Measurements from ENCODE around the gene SCP2D1.
A peak's percentile ranks its signal among the peaks of the same experiment; 100 is the strongest.

Gene SCP2D1

GRCh38 chr20:18794428-18794787 is 19.2 kb upstream of the SCP2D1 start:
- Mint-ChIP-seq H3K4me3 (peak overlapping the region; percentile 85), H3K4me1 (ENCODE audit: low read depth) (peaks cover 7% of the 10 kb centered on the region), H3K36me3 (ENCODE audit: low read depth) (no peaks in the 10 kb centered on the region), H3K27me3 (peaks cover 31% of the 10 kb centered on the region), H3K27ac (peak overlapping the region; percentile 96), H3K9me3 (peaks cover 6% of the 10 kb centered on the region)
- intact Hi-C loops (cut with micrococcal nuclease): loop anchor here (5.0 kb wide), 3 partner anchors 227 to 507 kb away; partner anchors contain the start of genes SMIM26 and ZNF133

GRCh38 chr20:18795366-18795765 is 18.2 kb upstream of the SCP2D1 start:
- Mint-ChIP-seq H3K9me3 (peaks cover 6% of the 10 kb centered on the region), H3K36me3 (ENCODE audit: low read depth) (no peaks in the 10 kb centered on the region), H3K4me1 (ENCODE audit: low read depth) (peaks cover 7% of the 10 kb centered on the region), H3K27ac (no peak overlapping the region), H3K4me3 (no peak overlapping the region), H3K27me3 (peaks cover 25% of the 10 kb centered on the region)
- intact Hi-C loops (cut with micrococcal nuclease): no loop called here

DNA sequence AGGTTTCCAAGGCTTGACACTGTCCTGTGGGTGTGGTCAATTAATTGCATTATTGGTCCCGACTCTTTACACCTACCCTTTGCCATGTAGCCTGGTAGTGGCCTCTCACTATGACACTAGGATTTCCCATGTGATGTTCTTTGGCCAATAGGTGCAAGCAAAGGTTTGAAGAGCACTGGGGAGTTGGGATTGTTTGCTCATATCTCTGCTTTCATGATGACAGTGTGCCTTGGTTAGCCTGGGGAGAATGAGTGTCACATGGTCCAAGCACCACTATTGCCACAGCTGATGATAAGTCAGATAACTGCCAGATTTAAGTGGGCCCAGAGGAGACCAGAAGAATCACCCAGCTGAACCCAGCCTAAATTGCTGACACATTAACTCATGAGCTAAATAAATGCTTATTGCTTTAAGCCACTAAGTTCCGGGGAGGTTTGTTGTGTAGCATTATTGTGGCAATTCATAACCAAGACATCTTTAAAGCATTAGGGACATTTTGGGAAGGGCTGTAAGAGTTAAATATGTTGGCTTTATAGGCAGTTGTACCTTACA is 17.2 kb upstream of the SCP2D1 start:
- Mint-ChIP-seq H3K4me1 (ENCODE audit: low read depth) (peaks cover 7% of the 10 kb centered on the region), H3K9me3 (peaks cover 6% of the 10 kb centered on the region), H3K27ac (no peak overlapping the region), H3K27me3 (peaks cover 21% of the 10 kb centered on the region), H3K4me3 (no peak overlapping the region), H3K36me3 (ENCODE audit: low read depth) (no peaks in the 10 kb centered on the region)
- intact Hi-C loops (cut with micrococcal nuclease): no loop called here

GRCh38 chr20:18801516-18801915 is 12.1 kb upstream of the SCP2D1 start:
- Mint-ChIP-seq H3K4me1 (ENCODE audit: low read depth) (no peaks in the 10 kb centered on the region), H3K27me3 (peaks cover 10% of the 10 kb centered on the region), H3K36me3 (ENCODE audit: low read depth) (no peaks in the 10 kb centered on the region), H3K27ac (no peak overlapping the region), H3K4me3 (no peak overlapping the region), H3K9me3 (peaks cover under 1% of the 10 kb centered on the region)
- intact Hi-C loops (cut with micrococcal nuclease): no loop called here

DNA sequence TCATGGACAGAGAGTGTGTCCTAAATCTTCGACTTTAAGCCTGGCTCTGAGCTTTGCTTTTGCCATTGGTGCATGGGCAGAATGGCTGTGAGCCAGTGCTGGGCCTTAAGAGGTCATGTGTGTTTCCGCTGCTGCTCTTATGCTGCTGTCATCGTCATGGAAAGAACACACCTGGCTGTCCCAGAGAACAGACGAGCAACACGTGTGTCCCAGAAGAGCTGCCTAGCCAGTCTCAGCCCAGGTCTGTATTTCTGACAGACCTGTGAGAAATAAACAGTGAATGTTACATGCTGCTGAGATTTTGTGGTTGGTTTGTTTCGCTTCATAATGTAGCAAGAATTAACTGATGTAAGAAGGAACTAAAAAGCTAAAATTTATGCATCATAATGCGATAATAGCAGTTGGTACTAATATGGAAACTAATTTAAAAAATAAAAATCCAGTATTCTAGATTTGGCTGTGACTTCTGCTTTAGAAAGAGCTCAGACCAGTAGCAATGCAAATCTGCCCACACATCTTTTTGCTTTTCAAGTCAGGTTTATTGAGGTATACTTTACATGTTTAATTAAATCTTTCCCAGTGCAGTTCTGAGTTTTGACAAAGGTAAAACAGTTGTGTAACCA is 11.5 kb upstream of the SCP2D1 start:
- no peaks in the 10 kb centered on the region for H3K9me3 Mint-ChIP-seq
- intact Hi-C loops (cut with micrococcal nuclease): no loop called here
- no peak overlapping the region for H3K27ac Mint-ChIP-seq
- H3K36me3 Mint-ChIP-seq (ENCODE audit: low read depth): no peaks in the 10 kb centered on the region
- peaks cover 10% of the 10 kb centered on the region for H3K27me3 Mint-ChIP-seq
- no peaks in the 10 kb centered on the region for H3K4me1 Mint-ChIP-seq (ENCODE audit: low read depth)
- H3K4me3 Mint-ChIP-seq: no peak overlapping the region

GRCh38 chr20:18805881-18806280 is 7.7 kb upstream of the SCP2D1 start:
- no peak overlapping the region for H3K27ac Mint-ChIP-seq
- no peaks in the 10 kb centered on the region for H3K36me3 Mint-ChIP-seq (ENCODE audit: low read depth)
- peaks cover 5% of the 10 kb centered on the region for H3K4me1 Mint-ChIP-seq (ENCODE audit: low read depth)
- no peaks in the 10 kb centered on the region for H3K9me3 Mint-ChIP-seq
- intact Hi-C loops (cut with micrococcal nuclease): no loop called here
- H3K4me3 Mint-ChIP-seq: no peak overlapping the region
- no peaks in the 10 kb centered on the region for H3K27me3 Mint-ChIP-seq

DNA sequence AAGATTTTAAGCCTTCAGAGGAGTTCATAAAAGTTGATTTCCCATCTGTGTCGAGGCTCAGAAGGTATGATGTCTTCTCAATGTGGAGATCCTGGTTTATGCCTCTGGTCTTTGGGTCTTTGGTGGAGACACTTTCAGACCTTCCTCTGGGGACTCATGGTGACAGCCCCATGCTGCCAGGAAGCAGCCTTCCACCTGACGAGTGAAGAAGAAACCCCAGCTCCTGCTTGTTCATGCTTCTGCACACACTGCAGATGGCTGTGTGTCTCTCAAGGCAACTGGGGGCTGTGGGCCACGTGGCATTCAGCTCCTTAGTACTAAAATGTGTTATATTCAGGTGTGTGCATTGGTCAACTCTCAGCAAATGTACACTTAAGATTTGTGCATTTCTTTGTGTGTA is 4.9 kb upstream of the SCP2D1 start:
- H3K4me1 Mint-ChIP-seq (ENCODE audit: low read depth): peaks cover 5% of the 10 kb centered on the region
- peaks cover under 1% of the 10 kb centered on the region for H3K27me3 Mint-ChIP-seq
- intact Hi-C loops (cut with micrococcal nuclease): no loop called here
- no peak overlapping the region for H3K4me3 Mint-ChIP-seq
- no peaks in the 10 kb centered on the region for H3K36me3 Mint-ChIP-seq (ENCODE audit: low read depth)
- H3K27ac Mint-ChIP-seq: no peak overlapping the region
- no peaks in the 10 kb centered on the region for H3K9me3 Mint-ChIP-seq

DNA sequence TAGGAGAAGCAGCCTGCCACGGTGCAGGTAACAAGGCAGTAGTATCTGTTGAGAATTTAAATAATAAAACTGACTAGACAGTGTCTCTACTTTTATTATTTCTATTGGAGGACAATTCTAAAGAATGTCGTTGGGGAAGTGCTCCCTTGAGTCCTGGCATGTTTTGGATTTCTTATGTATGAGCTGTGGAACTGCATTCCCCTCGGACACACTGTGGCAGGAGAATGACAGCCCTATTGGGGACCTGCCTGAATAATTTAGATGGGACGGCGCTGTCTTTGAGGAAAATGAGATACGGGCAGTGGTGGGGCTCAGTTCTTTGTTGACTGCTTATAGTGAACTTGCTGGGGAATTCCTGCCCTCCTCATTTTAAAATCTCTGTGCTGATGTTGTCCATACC is 2.4 kb upstream of the SCP2D1 start:
- Mint-ChIP-seq H3K4me3 (no peak overlapping the region), H3K36me3 (ENCODE audit: low read depth) (no peaks in the 10 kb centered on the region), H3K4me1 (ENCODE audit: low read depth) (peaks cover 5% of the 10 kb centered on the region), H3K27ac (no peak overlapping the region), H3K27me3 (peaks cover 6% of the 10 kb centered on the region), H3K9me3 (no peaks in the 10 kb centered on the region)
- intact Hi-C loops (cut with micrococcal nuclease): no loop called here

GRCh38 chr20:18811904-18812303 is 1.7 kb upstream of the SCP2D1 start:
- intact Hi-C loops (cut with micrococcal nuclease): no loop called here

GRCh38 chr20:18815194-18815942 is 1.8 kb downstream of the SCP2D1 start:
- H3K4me1 Mint-ChIP-seq (ENCODE audit: low read depth): no peaks in the 10 kb centered on the region
- intact Hi-C loops (cut with micrococcal nuclease): no loop called here
- H3K27ac Mint-ChIP-seq: no peak overlapping the region
- no peaks in the 10 kb centered on the region for H3K9me3 Mint-ChIP-seq
- no peaks in the 10 kb centered on the region for H3K36me3 Mint-ChIP-seq (ENCODE audit: low read depth)
- no peak overlapping the region for H3K4me3 Mint-ChIP-seq
- H3K27me3 Mint-ChIP-seq: peaks cover 6% of the 10 kb centered on the region

More at GRCh38 chr20:18811904-18812303, 1.7 kb upstream of the SCP2D1 start:
- Mint-ChIP-seq H3K36me3 (ENCODE audit: low read depth) (no peaks in the 10 kb centered on the region), H3K27ac (no peak overlapping the region), H3K4me3 (no peak overlapping the region), H3K27me3 (peaks cover 6% of the 10 kb centered on the region), H3K9me3 (no peaks in the 10 kb centered on the region), H3K4me1 (ENCODE audit: low read depth) (peaks cover 5% of the 10 kb centered on the region)

GRCh38 chr20:18822832-18823231 is 9.2 kb downstream of the SCP2D1 start:
- intact Hi-C loops (cut with micrococcal nuclease): no loop called here
- Mint-ChIP-seq H3K4me1 (ENCODE audit: low read depth) (no peaks in the 10 kb centered on the region), H3K36me3 (ENCODE audit: low read depth) (no peaks in the 10 kb centered on the region), H3K27me3 (peaks cover 2% of the 10 kb centered on the region), H3K4me3 (no peak overlapping the region), H3K9me3 (no peaks in the 10 kb centered on the region), H3K27ac (no peak overlapping the region)

DNA sequence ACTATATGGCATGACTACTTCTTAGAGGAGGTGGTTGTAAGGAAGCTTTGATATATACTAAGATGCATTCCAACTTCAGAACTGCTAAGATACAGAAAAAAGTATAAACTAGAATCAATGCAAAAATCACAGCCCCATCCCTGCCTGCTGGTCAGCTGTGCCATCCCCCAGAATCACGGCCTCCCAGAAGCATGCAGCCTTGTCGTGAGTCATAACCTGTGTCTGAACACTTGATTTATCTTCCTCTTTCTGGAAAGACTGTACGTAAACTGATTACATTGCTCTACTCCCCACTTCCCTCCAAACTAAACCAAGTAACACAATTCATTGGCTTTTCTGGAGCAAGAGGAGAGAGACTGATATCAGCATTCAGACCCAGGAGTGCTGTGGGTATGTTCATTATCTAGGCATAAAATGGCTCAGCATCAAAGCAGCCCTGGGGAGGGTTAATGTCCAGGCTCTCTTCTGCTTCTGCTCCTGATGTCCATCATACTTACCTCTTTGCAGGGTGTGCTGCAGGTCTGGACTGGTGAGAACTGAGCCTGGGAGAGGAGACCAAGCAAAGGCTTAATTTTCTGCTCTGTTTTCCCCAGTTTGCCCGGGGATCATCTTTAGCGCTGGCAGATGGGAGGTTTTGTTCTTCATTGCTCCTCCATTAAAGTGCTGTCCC is 18.4 kb downstream of the SCP2D1 start:
- Mint-ChIP-seq H3K36me3 (ENCODE audit: low read depth) (no peaks in the 10 kb centered on the region), H3K4me1 (ENCODE audit: low read depth) (peaks cover 6% of the 10 kb centered on the region), H3K9me3 (no peaks in the 10 kb centered on the region), H3K4me3 (no peak overlapping the region), H3K27me3 (peaks cover 2% of the 10 kb centered on the region), H3K27ac (no peak overlapping the region)
- intact Hi-C loops (cut with micrococcal nuclease): no loop called here

- no peak overlapping the region for H3K4me3 Mint-ChIP-seq
- intact Hi-C loops (cut with micrococcal nuclease): no loop called here
Measured at GRCh38 chr20:18832546-18833200, 19.1 kb downstream of the SCP2D1 start.

More at GRCh38 chr20:18832546-18833200, 19.1 kb downstream of the SCP2D1 start:
- Mint-ChIP-seq H3K27ac (no peak overlapping the region), H3K9me3 (no peaks in the 10 kb centered on the region), H3K27me3 (peaks cover 2% of the 10 kb centered on the region), H3K36me3 (ENCODE audit: low read depth) (no peaks in the 10 kb centered on the region), H3K4me1 (ENCODE audit: low read depth) (peaks cover 6% of the 10 kb centered on the region)

Measured in dendritic cell treated with granulocyte-macrophage colony-stimulating factor and Interleukin-4, amounts not matched to agents 40 ng/mL and 50 ng/mL, for 4 days (primary cell).